Large intestine (tissue), 3 donors: ENCODE data around the gene OBSCN. TPM values are rescaled to one million over a fixed set of nuclear protein-coding genes. Genes with fewer than 3 reads are reported as not detected.

Experiments used
- DNase-seq, 2 donors: peaks; one replicate each; pipeline versions ENCODE4 v3.0.0 to v3.0.0-alpha.2; 2013
- H3K27ac ChIP-seq: one replicate; pipeline ENCODE4 v1.5.1; 2013; ENCODE audit warnings: low read length
- H3K27me3 ChIP-seq: 2 replicates; pipeline ENCODE4 v1.6.1; 2013; ENCODE audit warnings: low read length; ENCODE audit not compliant: control insufficient read depth, insufficient read depth
- H3K36me3 ChIP-seq: 2 replicates; pipeline ENCODE4 v1.6.1; 2013; ENCODE audit warnings: low read length; ENCODE audit not compliant: control insufficient read depth, insufficient read depth
- H3K4me1 ChIP-seq: one replicate; pipeline ENCODE4 v1.6.1; 2013; ENCODE audit warnings: low read length; ENCODE audit not compliant: control insufficient read depth, insufficient read depth
- H3K4me3 ChIP-seq: one replicate; pipeline ENCODE4 v1.5.1; 2013; ENCODE audit warnings: low read length
- H3K9me3 ChIP-seq: one replicate; pipeline ENCODE4 v1.6.1; 2013; ENCODE audit warnings: mild to moderate bottlenecking, low read depth, low read length, moderate library complexity; ENCODE audit not compliant: control insufficient read depth
- WGBS: methylation state at CpG from one replicate; pipeline ENCODE4 v1.1.5; 2013; ENCODE audit warnings: low lambda C conversion rate; ENCODE audit not compliant: insufficient coverage; 5-methylcytosine and 5-hydroxymethylcytosine counted together
- polyA plus RNA-seq: library from polyadenylated mRNA; unstranded; fragments of 120-200 nt; gene quantifications from one replicate; pipeline ENCODE4 v1.2.1, GENCODE V29; 2013

OBSCN gene
- polyA plus RNA-seq, 1 donor: 58.9 TPM

GRCh38 chr1:228411548-228412430 is 203.9 kb downstream of the OBSCN start:
- Histone ChIP-seq H3K36me3 (peaks cover 2% of the 10 kb centered on the region), H3K27me3 (peaks cover 20% of the 10 kb centered on the region), H3K27ac (no peak overlapping the region), H3K4me1 (peaks cover 5% of the 10 kb centered on the region), H3K9me3 (peaks cover 3% of the 10 kb centered on the region), H3K4me3 (no peak overlapping the region)
- no CpG with 5 or more reads among the region's 9 CpGs for WGBS
- DNase-seq: no peak

DNA sequence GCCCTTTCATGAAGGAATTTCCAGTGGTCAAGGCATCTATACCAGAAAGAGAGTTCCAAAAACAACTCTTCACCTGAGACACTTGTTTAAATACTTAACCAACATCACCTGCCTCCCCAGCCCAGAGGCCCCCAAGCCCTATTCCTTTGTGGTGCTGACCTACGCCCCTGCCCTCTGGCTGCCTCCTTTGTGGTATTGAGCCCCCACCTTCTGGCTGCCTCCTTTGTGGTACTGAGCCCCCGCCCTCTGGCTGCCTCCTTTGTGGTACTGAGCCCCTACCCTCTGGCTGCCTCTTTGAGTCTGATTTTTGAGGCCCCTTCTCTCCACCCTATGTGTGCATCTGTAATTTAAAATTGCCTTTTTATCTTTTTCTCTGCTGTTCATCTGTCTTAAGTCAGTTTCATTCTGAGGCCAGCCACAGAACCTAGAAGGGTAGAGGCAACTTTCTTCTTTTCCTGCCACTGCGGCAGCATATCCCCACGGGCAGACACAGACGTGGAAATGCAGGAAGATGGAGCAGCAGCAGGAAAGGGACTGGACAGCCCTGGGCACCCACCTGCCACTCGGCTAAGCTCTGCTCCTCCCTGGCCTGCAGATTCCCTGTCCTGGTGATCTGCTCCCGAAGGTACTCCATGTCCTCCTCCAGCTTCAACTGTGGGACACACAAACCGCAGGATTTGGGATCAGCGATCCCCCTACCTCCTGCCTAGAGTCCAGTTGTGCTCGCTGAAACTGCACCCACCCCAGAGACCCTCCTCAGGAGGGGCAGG is 205.6 kb downstream of the OBSCN start:
- Histone ChIP-seq H3K4me3 (no peak overlapping the region), H3K4me1 (peaks cover 9% of the 10 kb centered on the region), H3K27ac (no peak overlapping the region), H3K27me3 (peaks cover 36% of the 10 kb centered on the region), H3K9me3 (peaks cover 3% of the 10 kb centered on the region), H3K36me3 (peaks cover 2% of the 10 kb centered on the region)
- DNase-seq: no peak
- WGBS: no CpG with 5 or more reads among the region's 10 CpGs

GRCh38 chr1:228414511-228415211 is 206.8 kb downstream of the OBSCN start:
- Histone ChIP-seq H3K4me3 (no peak overlapping the region), H3K4me1 (peaks cover 9% of the 10 kb centered on the region), H3K27ac (no peak overlapping the region), H3K27me3 (peaks cover 41% of the 10 kb centered on the region), H3K9me3 (peaks cover 3% of the 10 kb centered on the region), H3K36me3 (peaks cover 2% of the 10 kb centered on the region)
- no CpG with 5 or more reads among the region's 25 CpGs for WGBS
- no peak for DNase-seq

DNA sequence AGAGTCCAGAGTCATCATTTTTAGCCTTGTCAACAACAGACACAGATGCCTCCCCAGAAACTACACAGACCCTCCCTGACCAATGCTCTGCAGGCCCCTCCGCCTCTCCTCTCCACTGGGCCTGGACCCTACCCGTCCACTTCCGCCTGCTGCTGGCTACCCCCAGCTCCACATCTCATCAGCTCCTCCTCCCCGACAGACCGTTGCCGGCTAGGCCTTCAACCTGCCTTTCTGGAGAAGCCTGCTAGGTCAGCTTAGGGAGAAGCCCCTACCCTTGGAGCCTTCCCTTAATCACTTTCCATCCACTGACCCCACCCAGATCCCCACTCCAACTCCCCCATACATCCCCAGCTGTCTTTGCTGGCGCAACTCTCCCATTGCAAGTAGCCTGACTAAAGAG is 207.4 kb downstream of the OBSCN start:
- WGBS: no CpG with 5 or more reads among the region's 7 CpGs
- H3K27me3 ChIP-seq: peaks cover 46% of the 10 kb centered on the region

GRCh38 chr1:228415853-228416216 is 208.0 kb downstream of the OBSCN start:
- Histone ChIP-seq H3K4me3 (peak overlapping the region; percentile 21), H3K9me3 (peaks cover 3% of the 10 kb centered on the region), H3K4me1 (peaks cover 9% of the 10 kb centered on the region), H3K27me3 (peaks cover 47% of the 10 kb centered on the region), H3K27ac (no peak overlapping the region), H3K36me3 (no peaks in the 10 kb centered on the region)
- no peak for DNase-seq
- no CpG with 5 or more reads among the region's 23 CpGs for WGBS

More for the DNA sequence above, 207.4 kb downstream of the OBSCN start:
- DNase-seq: no peak
- peaks cover 9% of the 10 kb centered on the region for H3K4me1 ChIP-seq
- peaks cover 3% of the 10 kb centered on the region for H3K9me3 ChIP-seq
- H3K36me3 ChIP-seq: peaks cover 2% of the 10 kb centered on the region
- no peak overlapping the region for H3K27ac ChIP-seq
- H3K4me3 ChIP-seq: no peak overlapping the region

DNA sequence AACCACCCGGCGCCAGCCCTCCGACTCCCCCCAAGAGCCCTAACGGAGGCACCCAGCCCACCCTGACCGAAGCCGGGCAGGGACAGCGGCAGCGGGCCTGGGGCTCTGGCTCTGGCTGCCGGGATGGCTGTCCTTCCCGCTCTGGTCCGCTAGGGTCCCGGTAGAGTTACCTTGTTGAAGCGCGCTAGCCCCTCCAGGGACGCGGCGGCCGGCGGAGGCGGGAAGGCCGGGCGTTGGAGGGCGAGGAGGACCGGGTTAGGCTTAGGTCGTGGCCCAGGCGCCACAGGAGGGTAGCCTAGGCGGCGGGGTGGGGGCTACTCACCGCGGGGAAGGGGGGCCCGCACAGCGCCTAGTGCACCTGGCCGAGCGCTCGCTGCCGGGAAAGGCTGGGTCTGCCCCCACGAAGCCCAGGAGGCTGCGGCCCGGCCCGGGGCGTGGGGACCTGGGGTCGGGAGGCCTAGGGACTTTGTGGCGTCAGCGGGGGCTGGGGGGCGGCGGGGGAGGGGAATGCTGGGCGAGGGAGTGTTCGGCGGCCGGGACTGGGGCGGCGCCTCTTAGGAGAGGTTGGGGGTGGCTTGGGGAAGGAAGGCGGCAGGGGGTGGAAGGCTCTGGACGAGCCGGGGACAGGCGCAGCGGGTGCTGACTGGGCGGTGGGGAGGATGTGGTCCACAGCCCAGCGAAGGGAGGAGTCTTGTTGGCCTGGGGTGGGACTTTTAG is 208.5 kb downstream of the OBSCN start, which contains the start of gene TRIM17:
Gene TRIM17 (minus strand): TSS at position 645 of the 717 bp plus-strand sequence. CDS start 1,789 bp downstream, outside the sequence.
- Histone ChIP-seq H3K27ac (no peak within 1 kb of the TSS), H3K4me1 (peaks cover 9% of the 10 kb centered on the region), H3K27me3 (peaks cover 47% of the 10 kb centered on the region), H3K36me3 (no peaks in the 10 kb centered on the region), H3K4me3 (peak within 1 kb of the TSS; percentile 21), H3K9me3 (peaks cover 3% of the 10 kb centered on the region)
- peak; percentile 12 to 27 for DNase-seq
- WGBS: no CpG with 5 or more reads among the region's 59 CpGs

DNA sequence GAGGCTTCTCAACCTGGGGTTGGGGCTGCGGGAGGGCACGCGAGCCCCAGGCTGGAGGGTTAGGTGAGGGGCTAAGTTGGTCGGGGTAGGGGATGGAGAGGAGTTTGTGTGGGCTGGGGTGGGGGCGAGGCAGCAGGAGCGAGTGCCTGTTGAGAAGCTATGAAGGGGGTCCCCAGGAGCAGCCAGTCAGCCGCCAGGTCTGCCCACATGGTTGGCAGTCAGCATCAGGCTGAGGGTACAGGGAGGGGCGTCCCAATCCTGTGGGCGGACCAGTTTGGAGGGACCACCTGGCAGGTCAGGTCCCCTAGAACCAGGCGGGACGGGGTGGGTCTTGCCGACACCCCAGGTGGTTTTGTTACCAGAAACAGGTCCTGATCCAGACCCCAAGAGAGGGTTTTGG is 209.2 kb downstream of the OBSCN start:
- H3K9me3 ChIP-seq: peaks cover 3% of the 10 kb centered on the region
- no peak for DNase-seq
- H3K27me3 ChIP-seq: peaks cover 47% of the 10 kb centered on the region
- no peak overlapping the region for H3K4me3 ChIP-seq
- no CpG with 5 or more reads among the region's 12 CpGs for WGBS
- H3K4me1 ChIP-seq: peaks cover 9% of the 10 kb centered on the region
- H3K36me3 ChIP-seq: no peaks in the 10 kb centered on the region
- H3K27ac ChIP-seq: no peak overlapping the region

DNA sequence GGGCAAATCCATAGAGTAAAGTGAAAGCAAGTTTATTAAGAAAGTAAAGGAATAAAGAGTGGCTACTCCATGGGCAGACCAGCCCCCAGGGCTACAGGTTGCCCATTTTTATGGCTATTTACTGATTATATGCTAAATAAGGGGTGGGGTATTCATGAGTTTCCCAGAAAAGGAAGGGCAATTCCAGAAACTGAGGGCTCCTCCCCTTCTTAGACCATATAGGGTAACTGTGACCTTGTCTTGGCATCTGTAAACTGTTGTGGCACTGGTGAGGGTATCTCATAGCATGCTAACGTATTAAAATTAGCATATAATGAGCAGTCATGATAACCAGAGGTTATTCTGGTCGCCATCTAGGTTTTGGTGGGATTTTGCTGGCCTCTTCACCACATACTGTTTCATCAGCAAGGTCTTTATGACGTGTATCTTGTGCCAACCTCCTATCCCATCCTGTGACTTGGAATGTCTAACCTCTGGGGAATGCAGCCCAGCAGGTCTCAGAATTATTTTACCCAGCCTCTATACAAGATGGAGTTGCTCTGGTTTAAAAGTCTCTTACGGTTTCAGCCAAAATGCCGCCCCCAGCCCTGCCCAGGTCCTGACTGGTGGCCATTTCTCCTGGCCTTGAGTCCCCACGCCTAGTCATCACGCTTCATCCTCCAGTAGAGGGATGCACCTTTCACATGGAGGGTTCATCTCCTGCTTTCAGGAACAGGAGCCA is 209.8 kb downstream of the OBSCN start:
- no peak for DNase-seq
- Histone ChIP-seq H3K9me3 (peaks cover 3% of the 10 kb centered on the region), H3K27ac (no peak overlapping the region), H3K27me3 (peaks cover 47% of the 10 kb centered on the region), H3K4me3 (no peak overlapping the region), H3K36me3 (no peaks in the 10 kb centered on the region), H3K4me1 (peaks cover 9% of the 10 kb centered on the region)
- no CpG with 5 or more reads among the region's 7 CpGs for WGBS

- WGBS: 80% methylated on average over 1 of the region's 7 CpGs
- H3K27me3 ChIP-seq: peaks cover 30% of the 10 kb centered on the region
These were observed 213.4 kb downstream of the OBSCN start for GRCh38 chr1:228420968-228421826.

More at GRCh38 chr1:228420968-228421826, 213.4 kb downstream of the OBSCN start:
- Histone ChIP-seq H3K9me3 (peaks cover 5% of the 10 kb centered on the region), H3K4me3 (no peak overlapping the region), H3K36me3 (no peaks in the 10 kb centered on the region), H3K27ac (no peak overlapping the region), H3K4me1 (peaks cover 7% of the 10 kb centered on the region)
- no peak for DNase-seq
